ES-I3 (cell line): ENCODE data around the gene BBOX1.

Experiments
- H3K36me3 ChIP-seq: 2 replicates; pipeline ENCODE4 v1.6.1; 2013; ENCODE audit warnings: mild to moderate bottlenecking, low read length, control low read depth, moderate library complexity; ENCODE audit not compliant: insufficient read depth
- H3K4me1 ChIP-seq: 2 replicates; pipeline ENCODE4 v1.6.1; 2013; ENCODE audit warnings: mild to moderate bottlenecking, control low read depth, low read length; ENCODE audit not compliant: insufficient read depth
- H3K9ac ChIP-seq: 2 replicates; pipeline ENCODE4 v1.6.1; 2013; ENCODE audit warnings: low read depth, mild to moderate bottlenecking, low read length, moderate library complexity
- H3K9me3 ChIP-seq: 2 replicates; pipeline ENCODE4 v1.6.1; 2013; ENCODE audit warnings: mild to moderate bottlenecking, low read length, moderate library complexity; ENCODE audit not compliant: control insufficient read depth, insufficient read depth

BBOX1 gene

GRCh38 chr11:27046956-27047355 lies 6.3 kb downstream of the BBOX1 start:
- no peaks in the 10 kb centered on the region for H3K4me1 ChIP-seq
- no peaks in the 10 kb centered on the region for H3K36me3 ChIP-seq
- no peaks in the 10 kb centered on the region for H3K9me3 ChIP-seq
- H3K9ac ChIP-seq, result no peak overlapping the region

- no peak overlapping the region for H3K9ac ChIP-seq
- H3K9me3 ChIP-seq, result no peaks in the 10 kb centered on the region
- H3K4me1 ChIP-seq, result no peaks in the 10 kb centered on the region
- H3K36me3 ChIP-seq, result no peaks in the 10 kb centered on the region
Measured at GRCh38 chr11:27052668-27053067, 12.1 kb downstream of the BBOX1 start.

- Histone ChIP-seq H3K9ac (no peak overlapping the region), H3K9me3 (no peaks in the 10 kb centered on the region), H3K4me1 (no peaks in the 10 kb centered on the region), H3K36me3 (no peaks in the 10 kb centered on the region)
Measured at GRCh38 chr11:27055065-27055682, 14.6 kb downstream of the BBOX1 start.

- Histone ChIP-seq H3K4me1 (no peaks in the 10 kb centered on the region), H3K36me3 (no peaks in the 10 kb centered on the region), H3K9me3 (no peaks in the 10 kb centered on the region), H3K9ac (no peak overlapping the region)
Measured at GRCh38 chr11:27057091-27057780, 16.6 kb downstream of the BBOX1 start.

GRCh38 chr11:27058456-27058855 lies 17.8 kb downstream of the BBOX1 start:
- Histone ChIP-seq H3K9me3 (no peaks in the 10 kb centered on the region), H3K9ac (no peak overlapping the region), H3K36me3 (no peaks in the 10 kb centered on the region), H3K4me1 (no peaks in the 10 kb centered on the region)

GRCh38 chr11:27059431-27059830 lies 18.8 kb downstream of the BBOX1 start:
- Histone ChIP-seq H3K9me3 (no peaks in the 10 kb centered on the region), H3K9ac (no peak overlapping the region), H3K36me3 (no peaks in the 10 kb centered on the region), H3K4me1 (no peaks in the 10 kb centered on the region)

- Histone ChIP-seq H3K36me3 (no peaks in the 10 kb centered on the region), H3K9ac (no peak overlapping the region), H3K4me1 (no peaks in the 10 kb centered on the region)
Measured at GRCh38 chr11:27060816-27061460, 20.3 kb downstream of the BBOX1 start.

GRCh38 chr11:27061461-27061821 lies 20.8 kb downstream of the BBOX1 start:
- Histone ChIP-seq H3K9ac (no peak overlapping the region), H3K36me3 (no peaks in the 10 kb centered on the region), H3K9me3 (no peaks in the 10 kb centered on the region), H3K4me1 (no peaks in the 10 kb centered on the region)

More at GRCh38 chr11:27060816-27061460, 20.3 kb downstream of the BBOX1 start:
- no peaks in the 10 kb centered on the region for H3K9me3 ChIP-seq

- H3K4me1 ChIP-seq, result no peaks in the 10 kb centered on the region
- no peaks in the 10 kb centered on the region for H3K36me3 ChIP-seq
- H3K9ac ChIP-seq, result no peak overlapping the region
- H3K9me3 ChIP-seq, result no peaks in the 10 kb centered on the region
Measured at GRCh38 chr11:27064086-27064485, 23.5 kb downstream of the BBOX1 start.

- H3K9me3 ChIP-seq, result no peaks in the 10 kb centered on the region
- H3K9ac ChIP-seq, result no peak overlapping the region
- no peaks in the 10 kb centered on the region for H3K4me1 ChIP-seq
- no peaks in the 10 kb centered on the region for H3K36me3 ChIP-seq
Measured at GRCh38 chr11:27075192-27075591, 34.6 kb downstream of the BBOX1 start.

- H3K36me3 ChIP-seq, result no peaks in the 10 kb centered on the region
- H3K9ac ChIP-seq, result no peak overlapping the region
- no peaks in the 10 kb centered on the region for H3K4me1 ChIP-seq
- no peaks in the 10 kb centered on the region for H3K9me3 ChIP-seq
Measured at GRCh38 chr11:27075655-27076054, 35.0 kb downstream of the BBOX1 start.

GRCh38 chr11:27076121-27076589 lies 35.5 kb downstream of the BBOX1 start:
- no peaks in the 10 kb centered on the region for H3K9me3 ChIP-seq
- H3K36me3 ChIP-seq, result no peaks in the 10 kb centered on the region
- H3K4me1 ChIP-seq, result no peaks in the 10 kb centered on the region
- no peak overlapping the region for H3K9ac ChIP-seq

GRCh38 chr11:27081056-27081455 lies 40.4 kb downstream of the BBOX1 start:
- Histone ChIP-seq H3K9me3 (no peaks in the 10 kb centered on the region), H3K9ac (no peak overlapping the region), H3K4me1 (peaks cover 12% of the 10 kb centered on the region; the same call in 1 of the 2 replicates), H3K36me3 (no peaks in the 10 kb centered on the region)

- Histone ChIP-seq H3K9ac (no peak overlapping the region), H3K9me3 (no peaks in the 10 kb centered on the region), H3K36me3 (no peaks in the 10 kb centered on the region), H3K4me1 (peaks cover 12% of the 10 kb centered on the region; the same call in 1 of the 2 replicates)
Measured at GRCh38 chr11:27083241-27083640, 42.6 kb downstream of the BBOX1 start.

- H3K36me3 ChIP-seq, result no peaks in the 10 kb centered on the region
- H3K4me1 ChIP-seq, result peaks cover 12% of the 10 kb centered on the region; the same call in 1 of the 2 replicates
- no peaks in the 10 kb centered on the region for H3K9me3 ChIP-seq
- no peak overlapping the region for H3K9ac ChIP-seq
Measured at GRCh38 chr11:27083782-27084181, 43.2 kb downstream of the BBOX1 start.
